ENCODE data around the gene RCOR1. TPM values are rescaled to one million over a fixed set of nuclear protein-coding genes. Genes with fewer than 3 reads are reported as not detected.

RCOR1 gene
- total RNA-seq, 1 donor from 2014 or later = 43.6 TPM

DNA sequence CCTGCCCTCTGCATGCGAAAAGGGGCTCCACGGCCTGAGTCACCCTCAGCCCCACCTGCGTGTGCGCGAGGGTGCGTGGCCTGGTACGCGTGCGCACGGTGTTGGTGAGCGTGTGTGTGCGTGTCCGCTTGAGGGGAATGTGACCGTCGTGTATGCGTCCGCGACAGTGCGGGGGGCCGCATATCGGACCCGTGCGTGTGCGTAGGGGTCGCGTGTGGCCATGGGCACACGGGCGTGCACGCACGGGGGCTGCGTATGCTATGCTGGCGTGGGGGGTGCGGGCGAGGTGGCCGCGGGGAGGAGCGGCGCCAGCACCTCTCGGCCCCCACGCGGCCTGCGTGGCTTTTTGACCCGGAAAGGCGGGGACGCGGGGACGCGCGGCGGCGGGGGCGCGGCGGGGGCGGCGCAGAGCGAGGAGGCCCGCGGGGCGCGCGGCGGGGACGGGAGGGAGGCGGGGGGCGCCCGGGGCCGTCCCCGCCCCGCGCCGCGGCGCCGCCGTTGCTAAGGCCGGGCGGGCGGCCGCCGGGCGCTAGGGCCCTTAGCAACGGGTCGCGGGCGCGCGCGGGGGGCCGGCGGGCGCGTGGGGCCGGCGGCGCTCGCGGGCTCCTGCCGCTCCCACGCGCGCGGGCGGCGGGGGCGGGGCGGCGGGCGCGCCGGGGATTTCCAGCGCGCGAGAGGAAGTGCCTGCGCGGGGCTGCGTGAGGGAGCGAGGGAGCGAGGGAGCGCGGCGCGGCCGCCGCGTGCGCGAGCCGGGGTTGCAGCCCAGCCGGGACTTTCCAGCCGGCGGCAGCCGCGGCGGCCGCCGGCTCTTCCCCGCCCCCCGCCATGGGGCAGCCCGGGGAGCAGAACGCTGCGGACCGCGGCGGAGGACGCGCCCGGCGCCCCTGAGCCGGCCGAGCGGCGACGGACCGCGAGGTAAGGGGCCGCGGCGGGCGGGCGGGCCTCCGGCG, 184.6 kb downstream of the RCOR1 start, which contains the start of gene TRAF3:
TRAF3 (plus strand) TSS at position 689 of the 950 bp plus-strand sequence. CDS start 92,753 bp downstream, outside the sequence.
- Histone ChIP-seq H3K4me3 (peak within 1 kb of the TSS; percentile 65), H3K36me3 (no peaks in the 10 kb centered on the region), H3K4me1 (peaks cover 29% of the 10 kb centered on the region), H3K9me3 (no peaks in the 10 kb centered on the region), H3K27me3 (no peaks in the 10 kb centered on the region), H3K27ac (peak within 1 kb of the TSS; percentile 74)
- ATAC-seq = peak; percentile 74
- TF ChIP-seq, protein P1, sequence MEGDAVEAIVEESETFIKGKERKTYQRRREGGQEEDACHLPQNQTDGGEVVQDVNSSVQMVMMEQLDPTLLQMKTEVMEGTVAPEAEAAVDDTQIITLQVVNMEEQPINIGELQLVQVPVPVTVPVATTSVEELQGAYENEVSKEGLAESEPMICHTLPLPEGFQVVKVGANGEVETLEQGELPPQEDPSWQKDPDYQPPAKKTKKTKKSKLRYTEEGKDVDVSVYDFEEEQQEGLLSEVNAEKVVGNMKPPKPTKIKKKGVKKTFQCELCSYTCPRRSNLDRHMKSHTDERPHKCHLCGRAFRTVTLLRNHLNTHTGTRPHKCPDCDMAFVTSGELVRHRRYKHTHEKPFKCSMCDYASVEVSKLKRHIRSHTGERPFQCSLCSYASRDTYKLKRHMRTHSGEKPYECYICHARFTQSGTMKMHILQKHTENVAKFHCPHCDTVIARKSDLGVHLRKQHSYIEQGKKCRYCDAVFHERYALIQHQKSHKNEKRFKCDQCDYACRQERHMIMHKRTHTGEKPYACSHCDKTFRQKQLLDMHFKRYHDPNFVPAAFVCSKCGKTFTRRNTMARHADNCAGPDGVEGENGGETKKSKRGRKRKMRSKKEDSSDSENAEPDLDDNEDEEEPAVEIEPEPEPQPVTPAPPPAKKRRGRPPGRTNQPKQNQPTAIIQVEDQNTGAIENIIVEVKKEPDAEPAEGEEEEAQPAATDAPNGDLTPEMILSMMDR (IDR thresholded peaks at IDR 0.05) = no peak
- intact Hi-C loops (cut with DNase I) = no loop called here
- peak; percentile 88 for DNase-seq

DNA sequence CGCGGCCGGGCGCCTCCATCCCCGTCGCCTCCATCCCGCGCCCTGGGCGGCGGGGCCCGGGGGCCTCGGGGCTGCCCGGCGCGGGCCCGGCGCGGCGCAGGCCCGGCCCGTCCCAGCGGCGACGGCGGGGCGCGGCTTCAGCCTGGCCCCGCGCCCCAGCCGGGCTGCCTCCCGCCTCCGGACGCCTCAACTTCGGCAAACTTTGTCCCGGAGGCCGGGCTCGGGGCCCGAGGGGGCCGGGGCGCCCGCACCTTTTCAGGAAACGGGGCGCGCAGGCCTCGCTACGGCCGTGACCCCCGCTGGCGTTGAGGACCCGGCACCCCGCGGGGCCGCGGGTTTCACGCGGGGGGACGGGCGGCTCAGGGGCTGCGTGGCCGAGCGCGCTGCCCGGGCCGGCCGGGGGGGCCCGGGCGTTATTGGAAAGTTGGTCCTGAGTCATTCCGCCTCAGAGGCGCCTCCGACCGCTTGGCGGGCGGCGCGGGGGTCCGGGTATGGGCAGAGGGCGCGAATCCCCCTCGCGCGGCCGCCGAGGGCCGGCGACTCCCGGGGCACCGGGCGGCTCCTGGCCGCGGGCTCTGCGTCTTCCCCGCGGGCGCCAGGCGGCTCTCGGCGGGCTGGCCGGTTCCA, 185.4 kb downstream of the RCOR1 start:
- peak overlapping the region; percentile 74 for H3K27ac ChIP-seq
- TF ChIP-seq, protein P1 (IDR thresholded peaks at IDR 0.05) = no peak
- H3K4me1 ChIP-seq = peaks cover 29% of the 10 kb centered on the region
- ATAC-seq (peak; percentile 46), DNase-seq (peak; percentile 71)
- H3K36me3 ChIP-seq = no peaks in the 10 kb centered on the region
- H3K4me3 ChIP-seq = peak overlapping the region; percentile 65
- H3K27me3 ChIP-seq = no peaks in the 10 kb centered on the region
- intact Hi-C loops (cut with DNase I) = no loop called here
- no peaks in the 10 kb centered on the region for H3K9me3 ChIP-seq

GRCh38 chr14:102778338-102779083, 186.1 kb downstream of the RCOR1 start:
- no peak for DNase-seq
- TF ChIP-seq, protein P1 (IDR thresholded peaks at IDR 0.05) = no peak
- no peaks in the 10 kb centered on the region for H3K36me3 ChIP-seq
- no peaks in the 10 kb centered on the region for H3K9me3 ChIP-seq
- peak overlapping the region; percentile 74 for H3K27ac ChIP-seq
- no peaks in the 10 kb centered on the region for H3K27me3 ChIP-seq
- intact Hi-C loops (cut with DNase I) = no loop called here
- ATAC-seq = no peak
- peaks cover 29% of the 10 kb centered on the region for H3K4me1 ChIP-seq
- peak overlapping the region; percentile 65 for H3K4me3 ChIP-seq

DNA sequence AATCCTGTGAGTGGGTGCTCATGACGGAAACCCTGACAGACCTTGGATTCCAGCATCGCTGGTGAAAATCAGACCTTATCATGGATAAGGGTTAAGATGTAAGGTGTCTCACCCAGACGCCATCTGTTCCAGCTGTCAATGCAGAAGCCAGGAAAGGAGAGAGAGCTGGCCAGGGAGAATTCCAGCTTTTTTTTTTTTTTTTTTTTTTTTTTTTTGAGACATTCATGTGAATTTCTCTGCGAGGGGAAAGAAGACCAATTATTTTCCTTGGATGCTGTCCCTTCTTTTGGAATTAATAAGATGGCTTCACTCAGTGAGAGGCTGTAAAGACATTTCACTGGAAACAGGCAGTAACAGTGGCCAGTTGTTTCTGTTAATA, 186.6 kb downstream of the RCOR1 start:
- ATAC-seq (no peak), DNase-seq (no peak)
- Histone ChIP-seq H3K4me1 (peaks cover 29% of the 10 kb centered on the region), H3K27me3 (no peaks in the 10 kb centered on the region), H3K9me3 (no peaks in the 10 kb centered on the region), H3K4me3 (peak overlapping the region; percentile 65), H3K36me3 (no peaks in the 10 kb centered on the region), H3K27ac (no peak overlapping the region)
- intact Hi-C loops (cut with DNase I) = no loop called here
- TF ChIP-seq, protein P1 (IDR thresholded peaks at IDR 0.05) = no peak

GRCh38 chr14:102779574-102780315, 187.3 kb downstream of the RCOR1 start:
- peaks cover 27% of the 10 kb centered on the region for H3K4me1 ChIP-seq
- TF ChIP-seq, protein P1 (IDR thresholded peaks at IDR 0.05) = no peak
- H3K4me3 ChIP-seq = no peak overlapping the region
- no peaks in the 10 kb centered on the region for H3K27me3 ChIP-seq
- H3K9me3 ChIP-seq = no peaks in the 10 kb centered on the region
- no peak overlapping the region for H3K27ac ChIP-seq
- ATAC-seq (no peak), DNase-seq (no peak)
- intact Hi-C loops (cut with DNase I) = no loop called here
- H3K36me3 ChIP-seq = no peaks in the 10 kb centered on the region

All from upper lobe of right lung (tissue), 1 donor.